WI38 (cell line): ENCODE measurements around the gene PPRC1.

ENCODE experiments used
- H3K4me3 ChIP-seq: 2 replicates; pipeline ENCODE4 v1.5.1; 2011; ENCODE audit warnings: low read depth, mild to moderate bottlenecking, control low read depth, low read length
- TF ChIP-seq, protein P1 (sequence below): IDR thresholded peaks from 2 replicates; pipeline ENCODE4 v1.5.1; 2012; ENCODE audit warnings: low read depth, mild to moderate bottlenecking, control low read depth, low read length

The PPRC1 gene

DNA sequence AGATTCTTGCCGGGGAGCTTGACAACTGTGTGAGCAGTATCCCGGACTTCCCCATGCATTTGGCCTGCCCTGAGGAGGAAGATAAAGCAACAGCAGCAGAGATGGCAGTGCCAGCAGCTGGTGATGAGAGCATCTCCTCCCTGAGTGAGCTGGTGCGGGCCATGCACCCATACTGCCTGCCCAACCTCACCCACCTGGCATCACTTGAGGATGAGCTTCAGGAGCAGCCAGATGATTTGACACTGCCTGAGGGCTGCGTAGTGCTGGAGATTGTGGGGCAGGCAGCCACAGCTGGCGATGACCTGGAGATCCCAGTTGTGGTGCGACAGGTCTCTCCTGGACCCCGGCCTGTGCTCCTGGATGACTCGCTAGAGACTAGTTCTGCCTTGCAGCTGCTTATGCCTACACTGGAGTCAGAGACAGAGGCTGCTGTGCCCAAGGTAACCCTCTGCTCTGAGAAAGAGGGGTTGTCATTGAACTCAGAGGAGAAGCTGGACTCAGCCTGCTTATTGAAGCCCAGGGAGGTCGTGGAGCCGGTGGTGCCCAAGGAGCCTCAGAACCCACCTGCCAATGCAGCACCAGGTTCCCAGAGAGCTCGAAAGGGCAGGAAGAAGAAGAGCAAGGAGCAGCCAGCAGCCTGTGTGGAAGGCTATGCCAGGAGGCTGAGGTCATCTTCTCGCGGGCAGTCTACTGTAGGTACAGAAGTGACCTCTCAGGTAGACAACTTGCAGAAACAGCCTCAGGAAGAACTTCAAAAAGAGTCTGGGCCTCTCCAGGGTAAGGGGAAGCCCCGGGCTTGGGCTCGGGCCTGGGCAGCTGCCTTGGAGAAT lies 6.7 kb downstream of the PPRC1 start:
- H3K4me3 ChIP-seq = no peak overlapping the region
- TF ChIP-seq, protein P1, sequence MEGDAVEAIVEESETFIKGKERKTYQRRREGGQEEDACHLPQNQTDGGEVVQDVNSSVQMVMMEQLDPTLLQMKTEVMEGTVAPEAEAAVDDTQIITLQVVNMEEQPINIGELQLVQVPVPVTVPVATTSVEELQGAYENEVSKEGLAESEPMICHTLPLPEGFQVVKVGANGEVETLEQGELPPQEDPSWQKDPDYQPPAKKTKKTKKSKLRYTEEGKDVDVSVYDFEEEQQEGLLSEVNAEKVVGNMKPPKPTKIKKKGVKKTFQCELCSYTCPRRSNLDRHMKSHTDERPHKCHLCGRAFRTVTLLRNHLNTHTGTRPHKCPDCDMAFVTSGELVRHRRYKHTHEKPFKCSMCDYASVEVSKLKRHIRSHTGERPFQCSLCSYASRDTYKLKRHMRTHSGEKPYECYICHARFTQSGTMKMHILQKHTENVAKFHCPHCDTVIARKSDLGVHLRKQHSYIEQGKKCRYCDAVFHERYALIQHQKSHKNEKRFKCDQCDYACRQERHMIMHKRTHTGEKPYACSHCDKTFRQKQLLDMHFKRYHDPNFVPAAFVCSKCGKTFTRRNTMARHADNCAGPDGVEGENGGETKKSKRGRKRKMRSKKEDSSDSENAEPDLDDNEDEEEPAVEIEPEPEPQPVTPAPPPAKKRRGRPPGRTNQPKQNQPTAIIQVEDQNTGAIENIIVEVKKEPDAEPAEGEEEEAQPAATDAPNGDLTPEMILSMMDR = no peak

DNA sequence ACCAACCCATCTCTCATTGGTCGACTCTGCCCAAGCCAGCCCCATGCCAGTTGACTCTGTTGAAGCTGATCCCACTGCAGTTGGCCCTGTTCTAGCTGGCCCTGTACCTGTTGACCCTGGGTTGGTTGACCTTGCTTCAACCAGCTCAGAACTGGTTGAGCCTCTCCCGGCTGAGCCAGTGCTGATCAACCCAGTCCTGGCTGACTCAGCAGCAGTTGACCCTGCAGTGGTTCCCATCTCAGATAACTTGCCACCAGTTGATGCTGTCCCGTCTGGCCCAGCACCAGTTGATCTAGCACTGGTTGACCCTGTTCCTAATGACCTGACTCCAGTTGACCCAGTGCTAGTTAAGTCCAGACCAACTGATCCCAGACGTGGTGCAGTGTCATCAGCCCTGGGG lies 7.4 kb downstream of the PPRC1 start:
- TF ChIP-seq, protein P1 = no peak
- H3K4me3 ChIP-seq = no peak overlapping the region

DNA sequence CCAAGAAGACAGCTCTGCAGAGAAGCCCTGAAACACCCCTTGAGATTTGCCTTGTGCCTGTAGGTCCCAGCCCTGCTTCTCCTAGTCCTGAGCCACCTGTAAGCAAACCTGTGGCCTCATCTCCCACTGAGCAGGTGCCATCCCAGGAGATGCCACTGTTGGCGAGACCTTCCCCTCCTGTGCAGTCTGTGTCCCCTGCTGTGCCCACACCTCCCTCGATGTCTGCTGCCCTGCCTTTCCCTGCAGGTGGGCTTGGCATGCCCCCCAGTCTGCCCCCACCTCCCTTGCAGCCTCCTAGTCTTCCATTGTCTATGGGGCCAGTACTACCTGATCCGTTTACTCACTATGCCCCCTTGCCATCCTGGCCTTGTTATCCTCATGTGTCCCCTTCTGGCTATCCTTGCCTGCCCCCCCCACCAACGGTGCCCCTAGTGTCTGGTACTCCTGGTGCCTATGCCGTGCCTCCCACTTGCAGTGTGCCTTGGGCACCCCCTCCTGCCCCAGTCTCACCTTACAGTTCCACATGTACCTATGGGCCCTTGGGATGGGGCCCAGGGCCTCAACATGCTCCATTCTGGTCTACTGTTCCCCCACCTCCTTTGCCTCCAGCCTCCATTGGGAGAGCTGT lies 8.2 kb downstream of the PPRC1 start:
- TF ChIP-seq, protein P1 = no peak
- H3K4me3 ChIP-seq = no peak overlapping the region

DNA sequence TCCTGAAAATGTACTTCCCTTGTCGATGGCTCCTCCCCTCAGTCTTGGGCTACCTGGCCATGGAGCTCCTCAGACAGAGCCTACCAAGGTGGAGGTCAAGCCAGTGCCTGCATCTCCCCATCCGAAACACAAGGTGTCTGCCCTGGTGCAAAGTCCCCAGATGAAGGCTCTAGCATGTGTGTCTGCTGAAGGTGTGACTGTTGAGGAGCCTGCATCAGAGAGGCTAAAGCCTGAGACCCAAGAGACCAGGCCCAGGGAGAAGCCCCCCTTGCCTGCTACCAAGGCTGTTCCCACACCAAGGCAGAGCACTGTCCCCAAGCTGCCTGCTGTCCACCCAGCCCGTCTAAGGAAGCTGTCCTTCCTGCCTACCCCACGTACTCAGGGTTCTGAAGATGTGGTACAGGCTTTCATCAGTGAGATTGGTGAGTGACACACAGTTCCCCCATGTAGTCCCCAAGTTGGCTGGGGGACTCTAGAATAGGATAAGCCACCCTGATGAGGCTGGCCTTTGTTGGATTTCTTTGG lies 8.8 kb downstream of the PPRC1 start:
- H3K4me3 ChIP-seq = no peak overlapping the region
- TF ChIP-seq, protein P1 = no peak

DNA sequence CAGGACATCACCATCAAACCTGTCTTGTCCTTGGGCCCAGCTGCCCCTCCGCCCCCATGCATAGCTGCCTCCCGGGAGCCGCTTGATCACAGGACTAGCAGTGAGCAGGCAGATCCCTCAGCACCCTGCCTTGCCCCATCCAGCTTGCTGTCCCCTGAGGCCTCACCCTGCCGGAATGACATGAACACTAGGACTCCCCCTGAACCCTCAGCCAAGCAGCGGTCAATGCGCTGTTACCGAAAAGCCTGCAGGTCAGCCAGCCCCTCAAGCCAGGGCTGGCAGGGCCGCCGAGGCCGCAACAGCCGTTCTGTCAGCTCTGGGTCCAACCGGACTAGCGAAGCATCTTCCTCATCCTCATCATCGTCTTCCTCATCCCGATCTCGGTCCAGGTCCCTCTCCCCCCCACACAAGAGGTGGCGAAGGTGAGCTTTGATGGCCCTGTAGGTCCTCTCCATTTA lies 14.2 kb downstream of the PPRC1 start:
- no peak overlapping the region for H3K4me3 ChIP-seq
- TF ChIP-seq, protein P1 = no peak

DNA sequence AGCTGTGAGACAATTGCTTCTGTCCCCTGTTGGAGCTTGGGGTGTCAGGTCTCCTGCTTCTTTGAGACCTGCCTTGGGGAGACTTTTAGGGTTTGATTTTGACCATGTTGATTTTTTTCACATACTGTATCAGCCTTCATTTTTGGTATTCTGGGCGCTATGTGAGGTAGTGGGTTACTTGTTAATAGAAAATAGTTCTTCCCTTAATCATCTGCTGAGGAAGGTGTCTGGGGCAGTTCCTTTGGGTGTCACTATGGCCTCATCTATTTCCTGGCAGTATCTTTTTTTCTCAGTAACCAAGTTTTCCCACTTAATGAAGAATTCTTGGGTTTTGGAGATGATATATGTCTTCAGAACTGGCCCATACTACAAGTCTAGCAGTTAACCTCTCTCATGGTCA lies 14.7 kb downstream of the PPRC1 start:
- H3K4me3 ChIP-seq = no peak overlapping the region
- TF ChIP-seq, protein P1 = no peak

DNA sequence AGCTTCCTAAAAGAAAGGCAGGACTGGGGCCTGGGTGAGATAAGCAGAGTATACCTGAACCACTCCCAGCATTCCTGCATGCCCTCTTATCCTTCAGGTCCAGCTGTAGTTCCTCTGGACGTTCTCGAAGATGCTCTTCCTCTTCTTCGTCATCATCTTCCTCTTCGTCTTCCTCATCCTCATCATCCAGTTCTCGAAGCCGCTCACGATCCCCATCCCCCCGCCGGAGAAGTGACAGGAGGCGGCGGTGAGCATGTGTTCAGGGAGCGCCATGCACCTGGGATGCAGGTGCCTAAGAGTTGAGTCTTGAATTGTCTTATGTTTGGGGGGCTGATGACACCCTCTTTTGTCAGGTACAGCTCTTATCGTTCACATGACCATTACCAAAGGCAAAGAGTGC lies 15.4 kb downstream of the PPRC1 start:
- TF ChIP-seq, protein P1 = no peak
- H3K4me3 ChIP-seq = no peak overlapping the region
